Effector CD8-positive, alpha-beta T cell (primary cell): Measurements from ENCODE around the gene IER2.
"Not testable (repeated sequence)": the region's sequence is repeated elsewhere in the genome, so short reads cannot be mapped to it uniquely, and the experiment has no call there.

Experiments used
- DNase-seq: peaks from one replicate; lab custom pipeline; 2025; lab: John Stamatoyannopoulos, UW

The IER2 gene

DNA sequence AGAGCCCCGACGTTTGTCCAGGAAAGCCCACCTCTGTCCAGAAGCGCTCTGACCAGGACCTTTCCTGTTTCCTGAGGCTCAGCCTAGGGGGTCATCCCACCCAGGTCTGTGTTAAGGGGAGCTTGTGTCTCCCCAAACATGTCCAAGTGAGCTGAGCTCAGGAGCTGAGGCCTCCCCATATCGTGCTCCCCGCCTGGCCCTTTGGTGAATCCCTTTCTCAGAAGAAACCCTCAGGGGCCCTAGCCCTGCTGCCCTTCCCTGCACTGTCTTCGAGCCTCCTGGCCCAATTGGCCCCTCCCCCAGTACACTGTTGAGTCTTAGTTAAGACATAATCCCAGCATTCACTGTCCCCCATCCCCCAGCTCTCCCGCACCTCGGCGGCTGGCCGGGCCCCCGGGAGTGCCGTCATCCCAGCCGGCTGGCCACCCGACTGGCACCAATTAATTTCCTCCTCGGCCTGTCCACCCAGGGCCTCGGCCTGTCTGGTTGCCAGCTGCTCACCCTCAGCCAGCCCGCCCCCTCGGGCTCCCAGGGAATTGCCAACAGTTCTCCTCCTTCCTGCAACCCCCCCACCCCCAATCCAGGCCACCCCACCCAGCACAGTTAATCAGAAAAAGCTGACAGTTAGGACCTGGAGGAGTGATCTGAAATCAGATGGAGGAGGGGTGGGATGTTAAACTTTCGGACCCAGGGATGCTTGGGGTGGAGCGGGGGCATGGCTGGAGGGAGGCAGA lies 13.6 kb downstream of the IER2 start:
- DNase-seq: peak; percentile 11

- peak; percentile 19 for DNase-seq
These were observed 14.3 kb downstream of the IER2 start for GRCh38 chr19:13164343-13165161.

DNA sequence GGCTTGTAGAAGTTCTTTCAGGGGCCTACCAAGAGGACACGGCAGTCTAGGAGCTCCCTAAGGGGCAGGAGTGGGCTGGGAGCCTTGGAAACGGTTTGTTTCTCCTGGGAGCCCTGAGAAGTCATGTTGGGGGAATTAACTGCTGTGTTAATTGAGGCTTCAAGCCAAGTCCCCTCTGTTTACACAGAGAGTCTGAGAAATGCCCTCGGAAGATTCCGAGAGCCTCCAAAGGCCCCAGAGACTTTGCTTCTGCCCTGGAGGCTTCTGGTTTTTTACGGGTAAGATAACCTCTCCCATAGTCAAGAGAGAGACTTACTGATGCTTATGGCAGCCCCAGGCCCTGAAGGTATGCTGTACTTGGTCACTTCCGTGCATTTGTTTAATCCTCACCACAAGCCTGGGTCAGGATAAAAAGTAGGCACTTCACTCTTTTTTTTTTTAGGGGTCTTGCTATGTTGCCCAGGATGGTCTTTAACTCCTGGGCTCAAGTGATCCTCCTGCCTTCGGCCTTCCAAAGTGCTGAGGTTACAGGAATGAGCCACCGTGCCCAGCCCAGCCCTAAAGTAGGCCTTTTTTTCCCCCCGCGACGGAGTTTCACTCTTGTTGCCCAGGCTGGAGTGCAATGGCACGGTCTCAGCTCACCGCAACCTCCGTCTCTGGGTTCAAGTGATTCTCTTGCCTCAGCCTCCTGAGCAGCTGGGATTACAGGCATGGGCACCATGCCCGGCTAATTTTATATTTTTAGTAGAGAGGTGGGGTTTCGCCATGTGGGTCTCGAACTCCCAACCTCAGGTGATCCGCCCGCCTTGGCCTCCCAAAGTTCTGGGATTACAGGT lies 15.2 kb downstream of the IER2 start:
- no peak for DNase-seq

- not testable (repeated sequence) for DNase-seq
These were observed 15.9 kb downstream of the IER2 start for GRCh38 chr19:13166151-13166550.

DNA sequence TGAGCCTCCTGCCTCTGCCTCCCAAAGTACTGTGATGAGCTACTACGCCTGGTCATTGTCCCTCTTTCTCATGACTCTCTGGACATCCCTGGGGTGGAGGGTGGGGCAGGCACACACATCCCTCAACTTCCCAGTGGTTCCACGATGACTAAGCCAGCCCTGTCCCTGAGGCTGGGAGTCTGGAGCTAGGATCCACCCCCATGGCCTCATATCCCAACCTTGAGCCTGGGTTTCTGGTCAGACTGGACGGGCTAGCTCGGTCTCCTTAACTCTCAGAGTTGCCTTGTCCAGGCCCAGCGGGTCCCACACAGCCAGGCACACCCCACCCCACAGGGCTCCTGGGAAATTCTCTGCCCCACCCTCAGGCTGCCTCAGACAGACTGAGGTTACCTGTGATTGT lies 19.6 kb downstream of the IER2 start:
- no peak for DNase-seq

DNA sequence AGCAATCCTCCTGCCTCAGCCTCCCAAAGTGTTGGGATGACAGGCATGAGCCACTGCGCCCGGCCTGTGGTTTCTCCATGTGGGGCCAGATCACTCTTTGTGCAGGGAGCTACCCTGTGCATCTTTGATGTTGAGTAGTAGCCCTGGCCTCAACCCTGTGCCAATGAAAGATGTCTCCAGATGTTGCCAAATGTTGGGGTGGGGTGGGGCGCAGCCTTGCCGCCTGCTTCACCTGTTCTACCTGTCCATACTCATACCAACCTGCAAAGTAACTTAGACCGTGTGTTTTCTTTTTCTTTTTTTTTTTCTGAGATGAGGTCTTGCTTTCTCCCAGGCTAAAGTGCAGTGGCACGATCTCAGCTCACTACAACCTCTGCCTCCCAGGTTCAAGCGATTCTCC lies 20.9 kb downstream of the IER2 start:
- no peak for DNase-seq

DNA sequence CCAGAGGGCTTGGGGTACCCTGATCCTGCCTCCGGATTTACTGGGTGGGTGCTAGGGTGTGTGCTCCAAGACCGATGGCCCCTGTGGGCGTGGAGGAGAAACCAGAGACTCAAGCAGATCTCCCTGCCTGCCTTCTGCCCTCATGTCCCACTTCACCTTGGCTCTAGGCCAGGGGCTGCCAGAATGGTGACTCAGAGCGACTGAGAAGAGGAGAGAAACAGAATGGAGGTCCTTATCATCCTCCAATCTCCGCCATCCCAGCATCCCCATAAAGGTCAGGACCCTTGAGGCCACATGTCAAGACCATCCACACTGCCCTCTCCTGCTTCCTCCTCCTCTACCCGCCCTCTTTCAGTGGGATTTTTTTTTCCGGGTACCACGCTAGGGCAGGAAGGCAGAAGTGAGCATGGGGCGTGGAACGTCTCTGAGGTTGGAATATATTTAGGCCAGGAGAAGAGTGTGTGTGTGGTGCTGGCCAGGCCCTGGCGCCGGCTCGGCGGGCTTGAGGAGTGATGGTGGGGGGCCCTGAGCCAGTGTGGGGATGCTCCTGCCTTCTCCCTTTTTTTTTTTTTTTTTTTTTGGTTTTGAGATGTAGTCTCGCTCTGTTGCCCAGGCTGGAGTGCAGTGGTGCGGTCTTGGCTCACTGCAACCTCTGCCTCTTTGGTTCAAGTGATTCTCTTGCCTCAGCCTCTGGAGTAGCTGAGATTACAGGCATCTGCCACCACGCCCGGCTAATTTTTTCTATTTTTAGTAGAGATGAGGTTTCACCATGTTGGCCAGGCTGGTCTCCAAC lies 22.3 kb downstream of the IER2 start:
- DNase-seq: peak; percentile 67

- no peak for DNase-seq
These were observed 23.0 kb downstream of the IER2 start for GRCh38 chr19:13173139-13173737.

- no peak for DNase-seq
These were observed 26.1 kb downstream of the IER2 start for GRCh38 chr19:13176345-13176744.

DNA sequence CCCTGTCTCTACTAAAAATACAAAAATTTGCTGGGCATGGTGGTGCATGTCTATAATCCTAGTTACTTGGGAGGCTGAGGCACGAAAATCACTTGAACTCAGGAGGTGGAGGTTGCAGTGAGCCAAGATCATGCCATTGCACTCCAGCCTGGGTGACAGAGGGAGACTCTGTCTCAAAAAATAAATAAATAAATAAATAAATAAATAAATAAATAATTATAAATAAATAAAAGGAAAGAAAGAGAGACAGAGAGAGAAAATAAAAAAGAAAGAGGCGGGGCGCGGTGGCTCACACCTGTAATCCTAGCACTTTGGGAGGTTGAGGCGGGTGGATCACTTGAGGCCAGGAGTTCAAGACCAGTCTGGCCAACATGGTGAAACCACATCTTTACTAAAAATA lies 27.4 kb downstream of the IER2 start:
- not testable (repeated sequence) for DNase-seq

DNA sequence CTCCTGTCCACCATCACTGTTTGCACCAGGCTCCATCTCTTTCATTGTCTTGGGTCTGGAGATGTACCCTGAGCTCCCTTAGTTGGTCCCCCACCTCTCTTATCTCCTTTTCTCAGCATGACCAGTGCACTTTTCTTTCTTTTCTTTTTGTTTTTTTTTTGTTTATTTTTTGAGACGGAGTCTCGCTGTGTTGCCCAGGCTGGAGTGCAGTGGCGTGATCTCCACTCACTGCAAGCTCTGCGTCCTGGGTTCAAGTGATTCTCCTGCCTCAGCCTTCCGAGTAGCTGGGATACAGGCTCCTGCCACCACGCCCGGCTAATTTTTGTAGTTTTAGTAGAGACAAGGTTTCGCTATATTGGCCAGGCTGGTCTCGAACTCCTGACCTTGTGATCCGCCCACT lies 28.1 kb downstream of the IER2 start:
- not testable (repeated sequence) for DNase-seq

DNA sequence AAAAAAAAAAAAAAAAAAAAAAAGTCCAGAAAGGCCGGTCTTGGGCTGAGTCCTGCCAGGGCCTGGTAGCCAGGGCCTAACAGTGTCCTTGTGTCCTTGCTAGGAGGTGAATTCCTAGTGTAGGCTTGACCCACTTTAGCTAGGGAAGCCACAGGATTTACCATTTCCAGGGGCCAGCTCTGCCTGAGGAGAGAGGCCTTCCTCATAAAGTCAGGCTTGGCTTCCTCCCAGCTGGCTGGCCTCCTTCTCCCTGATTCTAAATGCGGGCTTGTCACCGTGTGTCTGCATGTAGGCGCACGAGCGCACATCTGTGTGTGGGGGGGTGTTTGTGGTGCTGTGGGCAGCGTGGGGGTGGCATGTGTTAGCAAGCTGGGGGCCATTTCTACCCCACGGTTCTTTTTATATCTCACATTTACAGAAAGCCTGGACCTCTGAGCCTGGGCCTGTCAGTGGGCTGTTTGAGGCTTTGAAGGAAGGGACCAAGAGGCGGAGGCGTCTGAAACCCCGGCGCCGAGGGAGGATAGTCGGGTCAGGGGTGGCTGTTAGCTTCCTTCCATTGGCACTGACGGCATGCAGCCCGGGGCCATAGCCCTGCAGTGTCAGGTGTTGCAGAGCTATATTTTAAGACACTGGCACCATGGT lies 31.7 kb downstream of the IER2 start:
- no peak for DNase-seq

DNA sequence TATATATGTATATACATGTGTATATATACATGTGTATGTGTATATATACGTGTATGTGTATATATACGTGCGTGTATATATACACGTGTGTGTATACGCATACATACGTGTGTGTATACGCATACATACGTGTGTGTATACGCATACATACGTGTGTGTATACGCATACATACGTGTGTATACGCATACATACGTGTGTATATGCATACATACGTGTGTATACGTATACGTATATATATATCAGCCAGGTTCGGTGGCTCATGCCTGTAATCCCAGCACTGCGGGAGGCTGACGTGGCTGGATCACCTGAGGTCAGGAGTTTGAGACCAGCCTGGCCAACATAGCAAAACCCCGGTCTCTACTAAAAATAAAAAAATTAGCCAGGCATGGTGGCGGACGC lies 34.7 kb downstream of the IER2 start:
- not testable (repeated sequence) for DNase-seq

GRCh38 chr19:13185763-13186657 lies 35.8 kb downstream of the IER2 start:
- not testable (repeated sequence) for DNase-seq

GRCh38 chr19:13186688-13187087 lies 36.5 kb downstream of the IER2 start:
- not testable (repeated sequence) for DNase-seq

DNA sequence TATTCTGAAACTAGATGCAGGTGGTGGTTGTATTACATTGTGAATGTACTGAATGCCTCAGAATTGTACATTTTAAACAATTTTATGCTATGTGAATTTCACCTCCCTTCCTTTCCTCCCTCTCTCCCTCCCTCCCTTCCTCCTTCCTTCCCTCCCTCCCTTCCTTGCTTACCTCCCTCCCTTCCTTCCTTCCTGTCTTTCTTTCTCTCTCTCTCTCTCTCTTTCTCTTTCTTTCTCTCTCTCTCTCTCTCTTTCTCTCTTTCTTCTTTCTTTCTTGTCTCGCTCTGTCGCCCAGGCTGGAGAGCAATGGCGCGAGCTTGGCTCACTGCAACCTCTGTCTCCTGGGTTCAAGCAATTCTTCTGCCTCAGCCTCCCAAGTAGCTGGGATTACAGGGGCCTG lies 37.2 kb downstream of the IER2 start:
- DNase-seq: no peak

GRCh38 chr19:13189600-13189999 lies 39.4 kb downstream of the IER2 start:
- no peak for DNase-seq

DNA sequence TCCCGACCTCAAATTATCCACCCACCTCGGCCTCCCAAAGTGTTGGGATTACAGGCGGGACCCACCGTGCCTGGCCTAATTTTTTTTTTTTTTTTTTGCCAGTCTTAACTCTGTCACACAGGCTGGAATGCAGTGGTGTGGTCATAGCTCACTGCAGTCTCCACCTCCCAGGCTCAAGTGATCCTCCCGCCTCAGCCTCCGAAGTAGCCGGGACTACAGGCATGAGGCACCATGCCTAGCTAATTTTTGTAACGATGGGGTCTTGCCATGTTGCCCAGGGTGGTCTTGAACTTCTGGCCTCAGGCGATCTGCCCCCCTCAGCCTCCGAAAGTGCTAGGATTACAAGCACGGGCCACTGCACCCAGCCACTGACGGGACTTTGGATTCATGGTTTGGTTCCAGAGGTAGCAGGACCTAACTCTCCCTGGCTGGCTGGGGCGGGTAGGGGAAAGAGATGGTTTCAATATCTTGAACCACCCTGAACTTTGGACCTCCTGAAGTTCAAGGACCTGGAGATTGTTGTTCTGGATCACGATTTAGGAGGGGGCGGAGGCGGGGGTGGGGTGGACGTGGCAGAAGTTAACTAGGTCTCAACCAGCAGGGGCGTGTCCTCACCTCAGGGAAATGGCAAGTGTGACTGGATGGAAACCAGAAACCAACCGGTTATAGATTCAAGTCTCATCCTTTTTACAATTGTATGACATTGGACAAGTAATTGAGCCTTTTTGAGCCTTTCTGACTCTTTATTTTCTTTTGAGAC lies 40.8 kb downstream of the IER2 start:
- no peak for DNase-seq

DNA sequence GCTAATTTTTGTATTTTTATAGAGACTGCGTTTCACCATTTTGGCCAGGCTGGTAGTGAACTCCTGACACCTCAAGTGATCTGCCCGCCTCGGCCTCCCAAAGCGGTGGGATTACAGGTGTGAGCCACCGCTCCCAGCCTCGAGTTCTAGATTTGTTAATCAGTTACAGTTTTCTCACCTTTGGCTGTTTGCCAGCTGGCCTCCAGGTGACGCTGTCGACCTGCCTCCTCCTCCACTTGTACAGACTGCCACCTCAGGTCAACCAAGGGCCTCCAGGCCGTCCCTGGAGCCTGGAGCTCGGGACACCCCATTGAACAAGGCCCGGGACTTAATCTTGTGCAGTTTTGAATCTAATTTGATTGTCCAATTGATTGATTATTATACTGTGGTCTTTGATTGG lies 45.5 kb downstream of the IER2 start:
- DNase-seq: peak; percentile 7
